NB4 (cell line): Measurements from ENCODE around the gene PLAAT2.
A peak's percentile ranks its signal among the peaks of the same experiment; 100 is the strongest.
"Not testable (repeated sequence)": the region's sequence is repeated elsewhere in the genome, so short reads cannot be mapped to it uniquely, and the experiment has no call there.

Experiments used
- DNase-seq: peaks from one replicate; pipeline ENCODE4 v3.0.0; 2010; ENCODE audit warnings: low read depth
- H3K4me3 ChIP-seq: one replicate; pipeline ENCODE4 v1.5.1; 2011; ENCODE audit warnings: mild to moderate bottlenecking, low read depth, low read length, moderate library complexity
- CTCF ChIP-seq: IDR thresholded peaks from one replicate; pipeline ENCODE4 v1.5.1; 2012; ENCODE audit warnings: low read depth, low read length
- MAX ChIP-seq: IDR thresholded peaks from 2 replicates; pipeline ENCODE4 v1.6.1; 2011; ENCODE audit warnings: low read depth, low read length
- MYC ChIP-seq: IDR thresholded peaks from 2 replicates; pipeline ENCODE4 v1.6.1; 2011; ENCODE audit warnings: low read depth, low read length
- POLR2A ChIP-seq: IDR thresholded peaks from 2 replicates; pipeline ENCODE4 v1.6.1; 2011; ENCODE audit warnings: mild to moderate bottlenecking; ENCODE audit not compliant: insufficient read length; ENCODE audit errors: extremely low read depth

Gene PLAAT2

GRCh38 chr11:63532117-63532516 lies 31.1 kb downstream of the PLAAT2 start:
- no peak for TF ChIP-seq MAX
- TF ChIP-seq POLR2A: no peak
- TF ChIP-seq CTCF: no peak
- no peak for TF ChIP-seq MYC
- H3K4me3 ChIP-seq: no peak overlapping the region
- DNase-seq: no peak

- peak; percentile 89 for DNase-seq
- H3K4me3 ChIP-seq: not testable (repeated sequence)
Observed at GRCh38 chr11:63531074-63531792, 31.9 kb downstream of the PLAAT2 start.

- no peak for DNase-seq
- no peak overlapping the region for H3K4me3 ChIP-seq
- TF ChIP-seq POLR2A (no peak), CTCF (no peak), MYC (no peak), MAX (no peak)
Observed at GRCh38 chr11:63530021-63530420, 33.2 kb downstream of the PLAAT2 start.

GRCh38 chr11:63529373-63529772 lies 33.8 kb downstream of the PLAAT2 start:
- not testable (repeated sequence) for DNase-seq, H3K4me3 ChIP-seq

- H3K4me3 ChIP-seq, DNase-seq: not testable (repeated sequence)
Observed at GRCh38 chr11:63528729-63529278, 34.4 kb downstream of the PLAAT2 start.

- DNase-seq, H3K4me3 ChIP-seq: not testable (repeated sequence)
Observed at GRCh38 chr11:63528156-63528555, 35.0 kb downstream of the PLAAT2 start.

- no peak for DNase-seq
- no peak overlapping the region for H3K4me3 ChIP-seq
Observed at GRCh38 chr11:63527667-63528066, 35.5 kb downstream of the PLAAT2 start.

GRCh38 chr11:63523151-63523550 lies 40.0 kb downstream of the PLAAT2 start:
- TF ChIP-seq POLR2A (no peak), MYC (no peak), MAX (no peak), CTCF (no peak)
- H3K4me3 ChIP-seq: no peak overlapping the region
- no peak for DNase-seq

More at GRCh38 chr11:63527667-63528066, 35.5 kb downstream of the PLAAT2 start:
- TF ChIP-seq MAX (no peak), POLR2A (no peak), CTCF (no peak), MYC (no peak)
